Heart right ventricle (tissue), 16 donors: Measurements from ENCODE around the gene HMG20B. TPM values are rescaled to one million over a fixed set of nuclear protein-coding genes. Genes with fewer than 3 reads are reported as not detected.
A peak's percentile ranks its signal among the peaks of the same experiment; 100 is the strongest.

Experiments used
- ATAC-seq, 8 donors: fragments of 200-7000 bp; cut with Tn5 transposase; one replicate each; pipeline ENCODE4 v1.9.1; 2020; ENCODE audit warnings: mild to moderate bottlenecking in 8 of 8, moderate library complexity in 8 of 8, moderate number of reproducible peaks in 1 of 8
- DNase-seq, 2 donors: peaks; one replicate each; pipeline ENCODE4 v3.0.0-alpha.2; 2020
- H3K27ac ChIP-seq, 10 donors: fragments of 200-600 bp; sonication (generic) in 2 of 10; one replicate each; pipeline versions ENCODE4 v1.5.0 to v1.8.0; 2020 to 2022; ENCODE audit warnings: mild to moderate bottlenecking in 3 of 10
- H3K27me3 ChIP-seq, 7 donors: fragments of 200-600 bp; one replicate each; pipeline ENCODE4 v1.8.0; 2021 to 2022; ENCODE audit warnings: mild to moderate bottlenecking in 2 of 7
- H3K36me3 ChIP-seq, 9 donors: fragments of 200-600 bp; sonication (generic) in 1 of 9; one replicate each; pipeline versions ENCODE4 v1.5.0 to v1.8.0; 2020 to 2022; ENCODE audit warnings: mild to moderate bottlenecking in 2 of 9
- H3K4me1 ChIP-seq, 9 donors: fragments of 200-600 bp; sonication (generic) in 1 of 9; one replicate each; pipeline versions ENCODE4 v1.5.0 to v1.8.0; 2020 to 2022; ENCODE audit warnings: mild to moderate bottlenecking in 4 of 9
- H3K4me3 ChIP-seq, 10 donors: fragments of 200-600 bp; sonication (generic) in 2 of 10; one replicate each; pipeline versions ENCODE4 v1.5.0 to v1.8.0; 2020 to 2022; ENCODE audit warnings: mild to moderate bottlenecking in 7 of 10, moderate library complexity in 2 of 10
- H3K9me3 ChIP-seq, 11 donors: fragments of 200-600 bp in 10 of 11; sonication (generic) in 2 of 11; one replicate each; pipeline versions ENCODE4 v1.5.0 to v1.8.0; 2013 to 2022; ENCODE audit warnings: mild to moderate bottlenecking in 2 of 11, control low read depth in 1 of 11, moderate library complexity in 1 of 11
- CTCF ChIP-seq, 9 donors: fragments of 200-600 bp; sonication (generic) in 2 of 9; IDR thresholded peaks; one replicate each; pipeline versions ENCODE4 v1.5.0 to v1.8.0; 2021 to 2022; ENCODE audit warnings: antibody characterized with exemption in 9 of 9, mild to moderate bottlenecking in 5 of 9, moderate library complexity in 1 of 9
- WGBS, 2 donors: extraction: QIAGEN DNeasy Blood & Tissue Kit; methylation state at CpG; one replicate each; pipeline ENCODE4 v1.1.7; 2013; ENCODE audit warnings: inconsistent platforms in 1 of 2; 5-methylcytosine and 5-hydroxymethylcytosine counted together
- intact Hi-C, 10 donors: fragments of 100-400 bp; cut with DNase I; formaldehyde crosslinking; loops; one replicate each; pipeline versions ENCODE4 v1.11.1 to v1.14.2; 2022
- polyA plus RNA-seq, 2 donors: library from polyadenylated mRNA; stranded (reverse); fragments of 200-250 nt; gene quantifications; one replicate each; pipeline ENCODE4 v1.2.3, GENCODE V29; 2013
- total RNA-seq, 10 donors: library from RNA; stranded (reverse); fragmentation: NEBNext Ultra II Directional in 3 of 10; extraction: Animal tissue kit (Norgen Biotek cat#: 25700) in 3 of 10; gene quantifications; one replicate each; pipeline versions ENCODE4 v1.2.1 to v1.2.4, GENCODE V29; 2021 to 2023
- donor health status: Arrhythmogenic right ventricular cardiomyopathy.
- donor health status: ischemic (EF 13 %, LVEDD 7.1; RV severe dilation, severe dysfunction).
- donor health status: healthy with polysubstance abuse.
- donor health status: DM: no; HTN: yes; CAD: no.
- donor health status: DM: no; HTN: no; CAD: no.
- donor health status: ischemic (EF 25% LVEDD 6.9; RV normal size, moderate dysfunction).
- donor health status: ischemic (EF 25% LVEDD 5.7; RV mildly dilated, moderate dysfunction).
- donor health status: healthy.
- donor health status: DM: yes; HTN: yes; CAD: no.
- donor health status: Ischemic cardiomyopathy.
- donor health status: ischemic (EF 35%, LVEDD 5.7; RV mildly dilated, moderate dysfunction).
- donor health status: nonischemic (EF 11% LVEDD 7.7; RV severe dilation, severe dysfunction).
- donor health status: DM: yes; HTN: yes; CAD: no.
- donor health status: PGD.
- donor health status: ischemic (EF 29% LVEDD 5.4; RV normal size, mild dysfunction).
- donor health status: nonischemic (EF 23%, LVEDD 6.1; RV moderate dilation, normal function).

Gene HMG20B
- total and polyA plus RNA-seq, 12 donors: 19.5 to 73.3 (median 32.0) TPM

- Histone ChIP-seq H3K9me3 (no peaks in the 10 kb centered on the region), H3K36me3 (peaks cover 0 to 13% (median 0%) of the 10 kb centered on the region in 9 donors), H3K4me3 (peak overlapping the region in 9 of 10 donors; percentile 86 to 100 (median 98)), H3K27ac (peak overlapping the region in 2 of 10 donors; percentile 85 to 90), H3K4me1 (peaks cover 10 to 40% (median 26%) of the 10 kb centered on the region in 9 donors), H3K27me3 (no peaks in the 10 kb centered on the region)
- DNase-seq: peak; percentile 79 to 85
- ATAC-seq: peak in 5 of 8 donors; percentile 6 to 43 (median 14)
- no peak for TF ChIP-seq CTCF (IDR thresholded peaks at IDR 0.05)
- 58 to 62% methylated on average over 55 of the region's 55 CpGs for WGBS, 2 donors
- intact Hi-C loops: loop anchor here in 2 of 10 donors (2.0 to 10.0 kb wide), 2 partner anchors 51 to 67 kb away; partner anchors contain the start of genes CACTIN (in 1 of the 2) and FZR1 (in 1 of the 2)
These were observed 1.3 kb downstream of the HMG20B start for GRCh38 chr19:3573858-3574637.

- Histone ChIP-seq H3K9me3 (no peaks in the 10 kb centered on the region), H3K4me3 (no peak overlapping the region), H3K4me1 (peaks cover 10 to 40% (median 26%) of the 10 kb centered on the region in 9 donors), H3K27me3 (no peaks in the 10 kb centered on the region), H3K36me3 (peaks cover 0 to 13% (median 0%) of the 10 kb centered on the region in 9 donors), H3K27ac (no peak overlapping the region)
- intact Hi-C loops: loop anchor here in 3 of 10 donors (5.0 to 10.0 kb wide), 2 partner anchors 37 to 50 kb away; partner anchors contain the start of gene CACTIN (in 1 of the 3)
- DNase-seq (no peak), ATAC-seq (no peak)
- WGBS, 2 donors: 94 to 95% methylated on average over 19 of the region's 19 CpGs
- peak in 2 of 9 donors; percentile 8 to 9 for TF ChIP-seq CTCF (IDR thresholded peaks at IDR 0.05)
These were observed 2.6 kb downstream of the HMG20B start for GRCh38 chr19:3575260-3575741.

GRCh38 chr19:3575949-3576673, 3.4 kb downstream of the HMG20B start:
- Histone ChIP-seq H3K4me1 (peaks cover 10 to 40% (median 26%) of the 10 kb centered on the region in 9 donors), H3K36me3 (peaks cover 0 to 13% (median 0%) of the 10 kb centered on the region in 9 donors), H3K4me3 (peak overlapping the region in 8 of 10 donors; percentile 7 to 53 (median 38)), H3K27me3 (no peaks in the 10 kb centered on the region), H3K9me3 (no peaks in the 10 kb centered on the region), H3K27ac (peak overlapping the region in 2 of 10 donors; percentile 21 to 52)
- no peak for TF ChIP-seq CTCF (IDR thresholded peaks at IDR 0.05)
- ATAC-seq (no peak), DNase-seq (no peak)
- WGBS, 2 donors: 79 to 86% methylated on average over 29 of the region's 29 CpGs
- intact Hi-C loops: loop anchor here in 3 of 10 donors (5.0 to 10.0 kb wide), 2 partner anchors 36 to 49 kb away; partner anchors contain the start of gene CACTIN (in 1 of the 3)
